ENCODE data around the gene ENPP3.

- no peak for TF ChIP-seq CTCF (IDR thresholded peaks at IDR 0.05; ENCODE audit: poor library complexity)
- no peak for TF ChIP-seq EZH2phosphoT487 (IDR thresholded peaks at IDR 0.05; ENCODE audit: low read depth, severe bottlenecking, unreplicated experiment)
These were observed 7.5 kb upstream of the ENPP3 start for GRCh38 chr6:131629651-131630050.

Data from hepatocyte (in vitro differentiated cells).